MM.1S (cell line): Measurements from ENCODE around the gene TP73.

ENCODE experiments used
- EZH2 ChIP-seq: fragments of 300-600 bp; sonication (generic); optimal IDR thresholded peaks from 2 replicates; pipeline ENCODE3; 2017; ENCODE audit warnings: low read depth, mild to moderate bottlenecking, antibody characterized with exemption, low read length, mixed read lengths
- TF ChIP-seq, protein P1 (sequence below): fragments of 300-600 bp; sonication (generic); IDR thresholded peaks from 2 replicates; pipeline ENCODE4 v1.5.1; 2016; ENCODE audit warnings: antibody characterized with exemption, low read length, mixed read lengths

DNA sequence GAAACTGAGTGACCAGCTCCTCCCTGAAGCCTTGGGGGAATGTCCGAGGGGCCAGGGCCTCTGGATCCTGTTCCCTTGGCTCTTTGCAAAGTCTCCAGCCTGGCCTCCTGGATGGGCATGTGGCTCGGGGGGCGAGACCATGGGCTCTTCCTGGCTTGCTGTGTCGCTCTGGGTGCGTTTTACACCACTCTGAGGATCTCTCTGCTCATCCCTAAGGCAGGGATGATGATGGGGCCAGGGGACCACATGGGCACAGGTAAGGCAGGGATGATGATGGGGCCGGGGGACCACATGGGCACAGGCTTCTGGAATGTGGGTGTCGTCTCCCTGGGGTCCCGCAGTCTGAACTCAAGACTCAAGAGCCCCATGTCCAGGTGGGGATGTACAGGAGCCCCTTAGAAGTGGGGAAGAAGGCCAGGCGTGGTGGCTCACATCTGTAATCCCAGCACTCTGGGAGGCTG lies 17.7 kb downstream of the TP73 start:
- TF ChIP-seq, protein P1, sequence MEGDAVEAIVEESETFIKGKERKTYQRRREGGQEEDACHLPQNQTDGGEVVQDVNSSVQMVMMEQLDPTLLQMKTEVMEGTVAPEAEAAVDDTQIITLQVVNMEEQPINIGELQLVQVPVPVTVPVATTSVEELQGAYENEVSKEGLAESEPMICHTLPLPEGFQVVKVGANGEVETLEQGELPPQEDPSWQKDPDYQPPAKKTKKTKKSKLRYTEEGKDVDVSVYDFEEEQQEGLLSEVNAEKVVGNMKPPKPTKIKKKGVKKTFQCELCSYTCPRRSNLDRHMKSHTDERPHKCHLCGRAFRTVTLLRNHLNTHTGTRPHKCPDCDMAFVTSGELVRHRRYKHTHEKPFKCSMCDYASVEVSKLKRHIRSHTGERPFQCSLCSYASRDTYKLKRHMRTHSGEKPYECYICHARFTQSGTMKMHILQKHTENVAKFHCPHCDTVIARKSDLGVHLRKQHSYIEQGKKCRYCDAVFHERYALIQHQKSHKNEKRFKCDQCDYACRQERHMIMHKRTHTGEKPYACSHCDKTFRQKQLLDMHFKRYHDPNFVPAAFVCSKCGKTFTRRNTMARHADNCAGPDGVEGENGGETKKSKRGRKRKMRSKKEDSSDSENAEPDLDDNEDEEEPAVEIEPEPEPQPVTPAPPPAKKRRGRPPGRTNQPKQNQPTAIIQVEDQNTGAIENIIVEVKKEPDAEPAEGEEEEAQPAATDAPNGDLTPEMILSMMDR, result no peak
- no peak for TF ChIP-seq EZH2
